ENCODE data around the gene TOP3A. TPM values are rescaled to one million over a fixed set of nuclear protein-coding genes. Genes with fewer than 3 reads are reported as not detected.
"Not testable (repeated sequence)": the region's sequence is repeated elsewhere in the genome, so short reads cannot be mapped to it uniquely, and the experiment has no call there.

Gene TOP3A
- total RNA-seq, 4 donors from 2014 or later = 21.2 to 33.5 (median 21.8) TPM

DNA sequence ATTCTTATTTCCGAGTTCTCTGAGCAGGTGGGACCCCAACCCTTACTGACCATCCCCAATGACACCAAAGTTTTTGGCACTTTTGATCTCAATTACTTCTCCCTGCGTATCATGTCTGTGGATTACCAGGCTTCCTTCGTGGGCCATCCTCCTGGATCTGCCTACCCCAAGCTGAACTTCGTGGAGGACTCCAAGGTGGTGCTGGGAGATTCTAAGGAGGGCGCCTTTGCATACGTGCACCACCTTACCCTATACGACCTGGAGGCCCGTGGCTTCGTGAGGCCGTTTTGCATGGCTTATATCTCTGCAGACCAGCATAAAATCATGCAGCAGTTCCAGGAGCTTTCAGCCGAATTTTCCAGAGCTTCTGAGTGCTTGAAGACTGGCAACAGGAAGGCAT is 1.2 kb upstream of the TOP3A start:
- TF ChIP-seq CTCF (IDR thresholded peaks at IDR 0.05) (no peak), POLR2AphosphoS5 (IDR thresholded peaks at IDR 0.05) (no peak), POLR2A (IDR thresholded peaks at IDR 0.05; ENCODE audit: low read depth) (no peak), EP300 (IDR thresholded peaks at IDR 0.05) (no peak)
- Histone ChIP-seq H3K4me1 (peaks cover 72 to 86% (median 79%) of the 10 kb centered on the region in 4 donors), H3K27me3 (no peaks in the 10 kb centered on the region), H3K9me3 (no peaks in the 10 kb centered on the region), H3K36me3 (peaks cover 3 to 55% (median 41%) of the 10 kb centered on the region in 4 donors), H3K4me3 (peak overlapping the region; percentile 76 to 86 (median 82)), H3K27ac (replicated peaks in 1 of 4) (peak overlapping the region; percentile 86 to 88 (median 88))
- intact Hi-C loops (cut with DNase I) = loop anchor here (2.0 kb wide), 1 partner anchor 47 kb away; the partner anchor contains the start of gene SHMT1
- 71% methylated on average over 11 of the region's 11 CpGs for WGBS
- no peak for DNase-seq (ENCODE audit: extremely low spot score)

GRCh38 chr17:18315562-18315922 is 748 bp upstream of the TOP3A start:
- peak overlapping the region; percentile 86 to 88 (median 88) for H3K27ac ChIP-seq (replicated peaks in 1 of 4)
- 5% methylated on average over 18 of the region's 18 CpGs for WGBS
- intact Hi-C loops (cut with DNase I) = no loop called here
- peak overlapping the region; percentile 76 to 86 (median 82) for H3K4me3 ChIP-seq
- H3K36me3 ChIP-seq = peaks cover 3 to 52% (median 39%) of the 10 kb centered on the region in 4 donors
- no peaks in the 10 kb centered on the region for H3K9me3 ChIP-seq
- DNase-seq (ENCODE audit: extremely low spot score) = no peak
- peaks cover 67 to 82% (median 76%) of the 10 kb centered on the region in 4 donors for H3K4me1 ChIP-seq
- no peaks in the 10 kb centered on the region for H3K27me3 ChIP-seq
- TF ChIP-seq CTCF (IDR thresholded peaks at IDR 0.05) = no peak
- TF ChIP-seq POLR2A (IDR thresholded peaks at IDR 0.05; ENCODE audit: low read depth) = no peak
- TF ChIP-seq POLR2AphosphoS5 (IDR thresholded peaks at IDR 0.05) = no peak
- TF ChIP-seq EP300 (IDR thresholded peaks at IDR 0.05) = no peak

- TF ChIP-seq POLR2A (IDR thresholded peaks at IDR 0.05; ENCODE audit: low read depth) (no peak), POLR2AphosphoS5 (IDR thresholded peaks at IDR 0.05) (no peak), EP300 (IDR thresholded peaks at IDR 0.05) (no peak), CTCF (IDR thresholded peaks at IDR 0.05) (no peak)
- Histone ChIP-seq H3K4me3 (peak overlapping the region; percentile 76 to 86 (median 82)), H3K36me3 (peaks cover 3 to 46% (median 29%) of the 10 kb centered on the region in 4 donors), H3K27ac (replicated peaks in 1 of 4) (peak overlapping the region; percentile 86 to 88 (median 88)), H3K27me3 (no peaks in the 10 kb centered on the region), H3K4me1 (peaks cover 54 to 68% (median 63%) of the 10 kb centered on the region in 4 donors), H3K9me3 (no peaks in the 10 kb centered on the region)
- 0% methylated on average over 14 of the region's 39 CpGs for WGBS
- DNase-seq (ENCODE audit: extremely low spot score) = no peak
- intact Hi-C loops (cut with DNase I) = loop anchor here (5.0 kb wide), 1 partner anchor 92 kb away; no protein-coding TSS in a partner anchor
Measured at GRCh38 chr17:18314059-18314730, 599 bp downstream of the TOP3A start.

DNA sequence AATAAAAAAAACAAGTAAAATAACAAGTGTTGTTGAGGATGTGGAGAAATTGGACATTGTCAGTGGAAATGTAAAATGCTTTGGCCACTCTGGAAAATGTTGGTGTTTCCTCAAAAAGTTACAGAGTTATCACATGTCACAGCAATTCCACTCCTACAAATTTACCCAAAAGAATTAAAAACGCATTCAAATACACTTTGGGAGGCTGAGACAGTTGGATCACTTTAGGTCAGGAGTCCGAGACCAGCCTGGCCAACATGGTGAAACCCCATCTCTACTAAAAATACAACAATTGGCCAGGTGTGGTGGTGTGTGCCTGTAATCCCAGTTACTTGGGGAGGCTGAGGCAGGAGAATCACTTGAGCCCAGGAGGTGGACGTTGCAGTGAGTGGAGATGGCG is 5.6 kb downstream of the TOP3A start:
- no peaks in the 10 kb centered on the region for H3K9me3 ChIP-seq
- H3K4me3 ChIP-seq = no peak overlapping the region
- peaks cover 35 to 64% (median 51%) of the 10 kb centered on the region in 4 donors for H3K36me3 ChIP-seq
- no peak for DNase-seq (ENCODE audit: extremely low spot score)
- H3K27me3 ChIP-seq = no peaks in the 10 kb centered on the region
- peaks cover 15 to 27% (median 23%) of the 10 kb centered on the region in 4 donors for H3K4me1 ChIP-seq
- no peak overlapping the region for H3K27ac ChIP-seq (replicated peaks in 1 of 4)
- TF ChIP-seq CTCF (IDR thresholded peaks at IDR 0.05) = no peak
- TF ChIP-seq POLR2A (IDR thresholded peaks at IDR 0.05; ENCODE audit: low read depth) = no peak
- no peak for TF ChIP-seq EP300 (IDR thresholded peaks at IDR 0.05)
- no peak for TF ChIP-seq POLR2AphosphoS5 (IDR thresholded peaks at IDR 0.05)
- intact Hi-C loops (cut with DNase I) = no loop called here
- 92% methylated on average over 4 of the region's 4 CpGs for WGBS

DNA sequence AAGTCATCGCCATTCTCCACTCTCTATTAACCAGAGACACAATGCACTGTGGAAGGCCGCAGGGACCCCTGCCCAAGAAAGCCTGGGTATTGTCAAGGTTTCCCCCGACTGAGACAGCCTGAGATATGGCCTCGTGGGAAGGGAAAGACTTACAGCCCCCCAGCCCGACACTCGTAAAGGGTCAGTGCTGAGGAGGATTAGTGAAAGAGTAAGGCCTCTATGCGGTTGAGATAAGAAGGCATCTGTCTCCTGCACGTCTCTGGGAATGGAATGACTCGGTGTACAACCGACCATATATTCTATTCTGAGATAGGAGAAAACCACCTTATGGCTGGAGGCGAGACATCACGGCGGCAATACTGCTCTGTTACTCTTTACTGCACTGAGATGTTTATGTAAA is 11.6 kb downstream of the TOP3A start:
- peaks cover 71 to 100% (median 98%) of the 10 kb centered on the region in 4 donors for H3K36me3 ChIP-seq
- 88% methylated on average over 13 of the region's 13 CpGs for WGBS
- not testable (repeated sequence) for H3K27me3 ChIP-seq

More for the DNA sequence above, 11.6 kb downstream of the TOP3A start:
- H3K9me3 ChIP-seq; DNase-seq (ENCODE audit: extremely low spot score); H3K4me1 ChIP-seq; H3K4me3 ChIP-seq; H3K27ac ChIP-seq (replicated peaks in 1 of 4); intact Hi-C loops (cut with DNase I): not testable (repeated sequence)
